22Rv1 (cell line): ENCODE data around the gene ZFP36.

Source experiments
- ZFX ChIP-seq: fragments of 450-650 bp; IDR thresholded peaks from 2 replicates; pipeline ENCODE4 v1.6.1; 2017; ENCODE audit warnings: antibody characterized with exemption, borderline replicate concordance
- TF ChIP-seq, protein P1 (sequence below): fragments of 450-650 bp; IDR thresholded peaks from 2 replicates; pipeline ENCODE4 v1.5.1; 2017; ENCODE audit warnings: mild to moderate bottlenecking

GRCh38 chr19:39381910-39382611 is 24.6 kb upstream of the ZFP36 start:
- TF ChIP-seq, protein P1, sequence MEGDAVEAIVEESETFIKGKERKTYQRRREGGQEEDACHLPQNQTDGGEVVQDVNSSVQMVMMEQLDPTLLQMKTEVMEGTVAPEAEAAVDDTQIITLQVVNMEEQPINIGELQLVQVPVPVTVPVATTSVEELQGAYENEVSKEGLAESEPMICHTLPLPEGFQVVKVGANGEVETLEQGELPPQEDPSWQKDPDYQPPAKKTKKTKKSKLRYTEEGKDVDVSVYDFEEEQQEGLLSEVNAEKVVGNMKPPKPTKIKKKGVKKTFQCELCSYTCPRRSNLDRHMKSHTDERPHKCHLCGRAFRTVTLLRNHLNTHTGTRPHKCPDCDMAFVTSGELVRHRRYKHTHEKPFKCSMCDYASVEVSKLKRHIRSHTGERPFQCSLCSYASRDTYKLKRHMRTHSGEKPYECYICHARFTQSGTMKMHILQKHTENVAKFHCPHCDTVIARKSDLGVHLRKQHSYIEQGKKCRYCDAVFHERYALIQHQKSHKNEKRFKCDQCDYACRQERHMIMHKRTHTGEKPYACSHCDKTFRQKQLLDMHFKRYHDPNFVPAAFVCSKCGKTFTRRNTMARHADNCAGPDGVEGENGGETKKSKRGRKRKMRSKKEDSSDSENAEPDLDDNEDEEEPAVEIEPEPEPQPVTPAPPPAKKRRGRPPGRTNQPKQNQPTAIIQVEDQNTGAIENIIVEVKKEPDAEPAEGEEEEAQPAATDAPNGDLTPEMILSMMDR, result no peak
- TF ChIP-seq ZFX, result no peak
